Measurements from ENCODE around the gene TREML4.
"Not testable (repeated sequence)": the region's sequence is repeated elsewhere in the genome, so short reads cannot be mapped to it uniquely, and the experiment has no call there.

TREML4 gene

DNA sequence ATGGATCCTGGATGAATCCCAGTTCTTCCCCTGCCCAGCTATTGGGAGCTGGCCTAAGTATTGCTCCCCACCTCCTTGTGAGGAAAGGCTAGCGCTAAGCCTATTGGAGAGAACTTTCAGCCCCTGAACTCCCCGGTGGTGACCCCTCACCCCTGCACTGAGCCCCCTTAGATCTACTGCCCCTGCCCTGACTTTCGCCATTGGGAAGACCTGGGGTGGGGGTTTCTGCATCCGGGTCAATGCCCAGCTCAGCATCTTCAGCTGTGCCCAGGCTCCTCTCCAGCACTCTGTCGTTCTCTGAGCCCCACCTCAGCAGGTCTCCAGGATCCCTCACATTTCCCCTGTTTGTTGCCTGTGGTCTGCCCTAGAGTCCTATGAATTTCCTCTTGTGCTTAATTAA is 9.0 kb downstream of the TREML4 start:
- DNase-seq, result no peak
- TF ChIP-seq, protein P1, sequence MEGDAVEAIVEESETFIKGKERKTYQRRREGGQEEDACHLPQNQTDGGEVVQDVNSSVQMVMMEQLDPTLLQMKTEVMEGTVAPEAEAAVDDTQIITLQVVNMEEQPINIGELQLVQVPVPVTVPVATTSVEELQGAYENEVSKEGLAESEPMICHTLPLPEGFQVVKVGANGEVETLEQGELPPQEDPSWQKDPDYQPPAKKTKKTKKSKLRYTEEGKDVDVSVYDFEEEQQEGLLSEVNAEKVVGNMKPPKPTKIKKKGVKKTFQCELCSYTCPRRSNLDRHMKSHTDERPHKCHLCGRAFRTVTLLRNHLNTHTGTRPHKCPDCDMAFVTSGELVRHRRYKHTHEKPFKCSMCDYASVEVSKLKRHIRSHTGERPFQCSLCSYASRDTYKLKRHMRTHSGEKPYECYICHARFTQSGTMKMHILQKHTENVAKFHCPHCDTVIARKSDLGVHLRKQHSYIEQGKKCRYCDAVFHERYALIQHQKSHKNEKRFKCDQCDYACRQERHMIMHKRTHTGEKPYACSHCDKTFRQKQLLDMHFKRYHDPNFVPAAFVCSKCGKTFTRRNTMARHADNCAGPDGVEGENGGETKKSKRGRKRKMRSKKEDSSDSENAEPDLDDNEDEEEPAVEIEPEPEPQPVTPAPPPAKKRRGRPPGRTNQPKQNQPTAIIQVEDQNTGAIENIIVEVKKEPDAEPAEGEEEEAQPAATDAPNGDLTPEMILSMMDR (IDR thresholded peaks at IDR 0.05; ENCODE audit: low read depth, low read length), result no peak
- Histone ChIP-seq H3K4me3 (ENCODE audit: low read depth, low read length) (no peak overlapping the region), H3K9me3 (no peaks in the 10 kb centered on the region), H3K36me3 (no peaks in the 10 kb centered on the region), H3K27me3 (peaks cover 51% of the 10 kb centered on the region), H3K4me1 (no peaks in the 10 kb centered on the region)

DNA sequence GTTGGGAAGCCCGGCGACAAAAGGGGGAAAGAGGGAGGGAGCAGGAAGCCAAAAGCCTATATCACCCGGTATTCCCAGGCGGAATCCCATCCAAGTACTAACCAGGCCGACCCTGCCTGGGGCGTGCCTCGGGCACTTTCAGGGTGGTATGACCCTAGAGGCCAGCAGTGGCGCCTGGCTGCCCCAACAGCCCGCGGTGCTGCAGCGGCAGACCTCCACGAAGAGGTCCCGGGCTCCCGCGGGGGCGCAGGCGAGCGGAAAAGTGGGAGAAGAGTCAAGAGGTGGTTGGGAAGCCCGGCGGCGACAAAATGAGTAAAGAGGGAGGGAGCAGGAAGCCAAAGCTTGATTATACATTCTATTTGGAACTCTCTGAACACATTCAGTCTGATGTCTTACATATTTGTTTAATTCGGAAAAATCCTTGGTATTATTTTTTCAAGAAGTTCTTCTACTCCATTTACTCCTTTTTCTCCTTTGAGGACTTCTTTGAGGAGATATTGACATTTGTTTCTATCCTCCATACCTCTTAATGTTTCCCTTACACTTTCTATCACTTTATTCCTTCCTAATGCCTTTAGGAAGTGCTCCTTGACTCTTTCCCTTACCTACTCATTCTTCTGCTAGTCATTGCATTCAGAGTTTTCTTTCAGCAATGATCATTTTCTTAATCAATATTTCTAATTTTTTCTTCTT is 11.5 kb downstream of the TREML4 start:
- TF ChIP-seq, protein P1 (IDR thresholded peaks at IDR 0.05; ENCODE audit: low read depth, low read length), result no peak
- H3K9me3 ChIP-seq, result no peaks in the 10 kb centered on the region
- no peaks in the 10 kb centered on the region for H3K36me3 ChIP-seq
- H3K4me3 ChIP-seq (ENCODE audit: low read depth, low read length), result no peak overlapping the region
- no peaks in the 10 kb centered on the region for H3K4me1 ChIP-seq
- no peak for DNase-seq
- peaks cover 55% of the 10 kb centered on the region for H3K27me3 ChIP-seq

DNA sequence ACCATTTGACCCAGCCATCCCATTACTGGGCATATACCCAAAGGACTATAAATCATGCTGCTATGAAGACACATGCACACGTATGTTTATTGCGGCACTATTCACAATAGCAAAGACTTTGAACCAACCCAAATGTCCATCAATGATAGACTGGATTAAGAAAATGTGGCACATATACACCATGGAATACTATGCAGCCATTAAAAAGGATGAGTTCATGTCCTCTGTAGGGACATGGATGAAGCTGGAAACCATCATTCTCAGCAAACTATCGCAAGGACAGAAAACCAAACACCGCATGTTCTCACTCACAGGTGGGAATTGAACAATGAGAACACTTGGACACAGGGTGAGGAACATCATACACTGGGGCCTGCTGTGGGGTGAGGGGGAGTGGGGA is 18.4 kb downstream of the TREML4 start:
- H3K27me3 ChIP-seq; H3K4me1 ChIP-seq; H3K36me3 ChIP-seq; H3K9me3 ChIP-seq; DNase-seq; H3K4me3 ChIP-seq (ENCODE audit: low read depth, low read length): not testable (repeated sequence)

DNA sequence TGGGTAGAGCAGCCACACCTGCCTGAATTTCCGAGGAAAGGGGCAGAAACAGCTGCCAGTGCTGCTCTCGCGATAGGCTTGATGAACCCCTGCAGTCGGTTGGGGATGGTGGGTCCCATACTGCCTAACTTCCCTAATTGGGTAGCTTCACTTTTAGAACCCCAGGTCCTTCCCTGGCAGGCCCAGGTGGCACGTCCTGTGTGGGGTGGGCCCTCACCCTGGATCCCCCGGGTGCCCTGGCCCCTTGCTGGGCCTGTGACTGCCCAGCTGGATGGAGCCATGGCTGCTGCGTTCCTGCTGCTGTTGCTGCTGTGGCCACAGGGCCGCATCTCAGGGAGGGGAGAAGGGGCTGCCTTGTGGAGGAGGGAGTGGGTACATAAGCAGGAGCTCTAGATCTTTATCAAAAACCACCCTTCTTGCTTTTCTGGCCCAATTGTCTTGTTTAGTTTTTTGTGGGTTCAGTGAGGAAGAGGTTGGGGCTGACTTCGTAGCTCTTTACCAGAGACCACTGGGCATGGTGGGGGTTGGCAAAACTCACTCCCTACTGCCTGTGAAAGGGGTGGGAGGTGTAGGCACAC is 19.2 kb downstream of the TREML4 start:
- Histone ChIP-seq H3K36me3 (no peaks in the 10 kb centered on the region), H3K4me3 (ENCODE audit: low read depth, low read length) (no peak overlapping the region), H3K4me1 (no peaks in the 10 kb centered on the region), H3K9me3 (no peaks in the 10 kb centered on the region), H3K27me3 (peaks cover 7% of the 10 kb centered on the region; the same call in 1 of the 2 replicates)
- TF ChIP-seq, protein P1 (IDR thresholded peaks at IDR 0.05; ENCODE audit: low read depth, low read length), result no peak
- DNase-seq, result no peak

DNA sequence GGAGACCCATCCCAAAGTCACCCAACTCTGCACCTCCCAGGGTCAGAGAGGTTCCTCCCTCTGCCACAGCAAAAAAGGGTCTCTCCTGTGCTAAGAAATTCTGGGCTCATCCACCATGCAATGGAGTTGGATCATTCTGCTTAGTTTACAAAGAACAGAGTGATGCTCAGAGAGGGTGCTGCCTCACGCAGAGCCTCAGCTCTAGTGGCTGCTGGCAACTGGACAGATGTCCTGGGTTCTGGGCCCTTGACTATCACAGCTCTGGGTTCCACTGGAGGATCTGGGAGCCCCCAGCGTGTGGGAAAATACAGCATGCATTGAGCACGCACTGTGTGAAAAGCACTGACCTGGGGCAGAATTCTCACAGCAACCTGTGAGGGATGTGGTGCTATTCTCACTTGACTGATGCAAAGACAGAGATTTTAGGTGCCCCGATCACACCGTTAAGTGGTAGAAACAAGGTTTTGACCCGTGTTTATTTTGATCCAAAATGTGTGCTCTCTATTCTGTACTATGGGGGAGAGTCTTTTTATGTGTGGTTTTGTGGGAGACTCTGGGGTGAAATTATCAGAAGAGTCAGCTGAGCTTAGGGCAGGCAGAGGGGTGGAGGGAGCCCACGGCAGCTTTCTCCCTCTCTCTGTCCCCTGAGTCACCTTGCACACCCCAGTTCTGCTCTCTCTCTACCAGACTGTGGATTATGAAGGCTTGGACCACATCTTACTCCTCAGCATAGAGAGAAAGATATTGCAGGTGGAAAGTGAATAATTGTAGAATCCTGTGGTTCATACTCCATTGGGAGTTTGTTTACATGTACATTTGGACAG is 19.9 kb downstream of the TREML4 start:
- DNase-seq, result no peak
- Histone ChIP-seq H3K27me3 (peaks cover 6% of the 10 kb centered on the region; the same call in 1 of the 2 replicates), H3K4me3 (ENCODE audit: low read depth, low read length) (no peak overlapping the region), H3K36me3 (no peaks in the 10 kb centered on the region), H3K4me1 (no peaks in the 10 kb centered on the region), H3K9me3 (no peaks in the 10 kb centered on the region)
- TF ChIP-seq, protein P1 (IDR thresholded peaks at IDR 0.05; ENCODE audit: low read depth, low read length), result no peak

- no peak for DNase-seq
- Histone ChIP-seq H3K36me3 (no peaks in the 10 kb centered on the region), H3K4me1 (no peaks in the 10 kb centered on the region), H3K4me3 (ENCODE audit: low read depth, low read length) (no peak overlapping the region), H3K9me3 (no peaks in the 10 kb centered on the region), H3K27me3 (peaks cover 2% of the 10 kb centered on the region; the same call in 1 of the 2 replicates)
- TF ChIP-seq, protein P1 (IDR thresholded peaks at IDR 0.05; ENCODE audit: low read depth, low read length), result no peak
These were observed 24.4 kb downstream of the TREML4 start for GRCh38 chr6:41252401-41253169.

All from BE2C (cell line).